Body of pancreas (tissue), 4 donors: ENCODE measurements around the gene SLC5A2. TPM values are rescaled to one million over a fixed set of nuclear protein-coding genes. Genes with fewer than 3 reads are reported as not detected.
"Not testable (repeated sequence)": the region's sequence is repeated elsewhere in the genome, so short reads cannot be mapped to it uniquely, and the experiment has no call there.

Experiments used
- ATAC-seq: fragments of 150-250 bp; one replicate; pipeline ENCODE4 v1.9.1; 2016
- DNase-seq, 4 donors: peaks; one replicate each; pipeline ENCODE4 v3.0.0-alpha.2; 2019
- H3K27ac ChIP-seq, 4 donors: fragments of 200-600 bp; sonication (generic); 1 replicate in 3 of 4; 2 replicates in 1 of 4; pipeline versions ENCODE4 v1.5.1 to v1.6.1; 2016 to 2019; ENCODE audit warnings: mild to moderate bottlenecking in 1 of 4, mixed read lengths in 1 of 4, moderate library complexity in 1 of 4
- H3K27me3 ChIP-seq, 2 donors: fragments of 200-600 bp; sonication (generic); one replicate each; pipeline ENCODE4 v1.6.0; 2016; ENCODE audit warnings: mild to moderate bottlenecking in 1 of 2
- H3K36me3 ChIP-seq, 2 donors: fragments of 200-600 bp; sonication (generic); replicated peaks in 1 of 2; 2 replicates each; pipeline ENCODE4 v1.5.1; 2016; ENCODE audit warnings: low read depth in 2 of 2; ENCODE audit not compliant: insufficient read depth in 1 of 2
- H3K4me1 ChIP-seq: fragments of 200-600 bp; sonication (generic); one replicate; pipeline ENCODE4 v1.6.0; 2016
- H3K4me3 ChIP-seq, 2 donors: fragments of 200-600 bp; sonication (generic); 1 replicate in 1 of 2; 2 replicates in 1 of 2; pipeline ENCODE4 v1.5.1; 2016 to 2019
- H3K9me3 ChIP-seq, 3 donors: fragments of 200-600 bp; sonication (generic); 1 replicate in 2 of 3; 2 replicates in 1 of 3; pipeline ENCODE4 v1.5.1; 2016
- CTCF ChIP-seq, 7 experiments: fragments of 450-650 bp in 4 of 7; fragments of 200-600 bp in 3 of 7; sonication (generic) in 3 of 7; IDR thresholded peaks; one replicate each; pipeline ENCODE4 v1.5.1; 2016 to 2019; ENCODE audit warnings: antibody characterized with exemption in 7 of 7
- POLR2A ChIP-seq, 3 donors: fragments of 450-650 bp; IDR thresholded peaks; one replicate each; pipeline ENCODE4 v1.6.1; 2016; ENCODE audit warnings: antibody characterized with exemption in 3 of 3, mild to moderate bottlenecking in 2 of 3
- WGBS, 2 donors: methylation state at CpG; one replicate each; pipeline ENCODE4 v1.1.5; 2017; 5-methylcytosine and 5-hydroxymethylcytosine counted together
- intact Hi-C: fragments of 100-400 bp; cut with DNase I; formaldehyde crosslinking; loops from one replicate; pipeline ENCODE4 v1.15.1; 2023
- total RNA-seq, 2 donors: library from RNA; depleted of rRNA; stranded (reverse); fragments of >200 nt; gene quantifications; one replicate each; pipeline ENCODE4 v1.1.0, GENCODE V29; 2016

The SLC5A2 gene
- total RNA-seq, 2 donors from 2014 or later: 0.26 TPM; not detected in 1

GRCh38 chr16:31502981-31503380 lies 20.1 kb downstream of the SLC5A2 start:
- H3K4me1 ChIP-seq: peaks cover 16% of the 10 kb centered on the region
- intact Hi-C loops: no loop called here
- H3K4me3 ChIP-seq: no peak overlapping the region
- H3K27me3 ChIP-seq: no peaks in the 10 kb centered on the region
- DNase-seq (no peak), ATAC-seq (no peak)
- peaks cover 0 to 3% of the 10 kb centered on the region in 2 donors for H3K36me3 ChIP-seq
- no peak for TF ChIP-seq POLR2A (IDR thresholded peaks at IDR 0.05)
- no peak for TF ChIP-seq CTCF (IDR thresholded peaks at IDR 0.05)
- no peak overlapping the region for H3K27ac ChIP-seq
- H3K9me3 ChIP-seq: no peaks in the 10 kb centered on the region

GRCh38 chr16:31503555-31503954 lies 20.6 kb downstream of the SLC5A2 start:
- H3K9me3 ChIP-seq, H3K4me3 ChIP-seq, ATAC-seq, H3K27ac ChIP-seq, H3K27me3 ChIP-seq, DNase-seq, intact Hi-C loops, H3K36me3 ChIP-seq: not testable (repeated sequence)
- WGBS, 2 donors: 89 to 94% methylated on average over 8 of the region's 8 CpGs
- H3K4me1 ChIP-seq: peaks cover 16% of the 10 kb centered on the region

- intact Hi-C loops: no loop called here
- WGBS, 2 donors: 70% methylated on average over 7 to 8 of the region's 8 CpGs
Observed at GRCh38 chr16:31504159-31504558, 21.2 kb downstream of the SLC5A2 start.

GRCh38 chr16:31505483-31505882 lies 22.6 kb downstream of the SLC5A2 start:
- Histone ChIP-seq H3K27ac (no peak overlapping the region), H3K4me1 (peaks cover 28% of the 10 kb centered on the region), H3K9me3 (no peaks in the 10 kb centered on the region), H3K36me3 (no peaks in the 10 kb centered on the region), H3K4me3 (no peak overlapping the region), H3K27me3 (no peaks in the 10 kb centered on the region)
- TF ChIP-seq POLR2A (IDR thresholded peaks at IDR 0.05) (no peak), CTCF (IDR thresholded peaks at IDR 0.05) (no peak)
- ATAC-seq (no peak), DNase-seq (no peak)
- intact Hi-C loops: no loop called here
- 62 to 67% methylated on average over 4 of the region's 4 CpGs for WGBS, 2 donors

More at GRCh38 chr16:31504159-31504558, 21.2 kb downstream of the SLC5A2 start:
- ATAC-seq (no peak), DNase-seq (no peak)
- H3K4me3 ChIP-seq: no peak overlapping the region
- H3K27ac ChIP-seq: no peak overlapping the region
- no peaks in the 10 kb centered on the region for H3K9me3 ChIP-seq
- H3K36me3 ChIP-seq: no peaks in the 10 kb centered on the region
- H3K27me3 ChIP-seq: no peaks in the 10 kb centered on the region
- H3K4me1 ChIP-seq: peaks cover 19% of the 10 kb centered on the region
- TF ChIP-seq POLR2A (IDR thresholded peaks at IDR 0.05) (no peak), CTCF (IDR thresholded peaks at IDR 0.05) (no peak)

GRCh38 chr16:31507617-31507928 lies 24.6 kb downstream of the SLC5A2 start:
- TF ChIP-seq CTCF (IDR thresholded peaks at IDR 0.05) (no peak), POLR2A (IDR thresholded peaks at IDR 0.05) (no peak)
- H3K4me3 ChIP-seq: peak overlapping the region; percentile 85 to 100
- DNase-seq (no peak), ATAC-seq (peak; percentile 7)
- peak overlapping the region; percentile 90 to 93 (median 92) for H3K27ac ChIP-seq
- no peaks in the 10 kb centered on the region for H3K36me3 ChIP-seq
- H3K4me1 ChIP-seq: peaks cover 28% of the 10 kb centered on the region
- intact Hi-C loops: no loop called here
- no peaks in the 10 kb centered on the region for H3K27me3 ChIP-seq
- no peaks in the 10 kb centered on the region for H3K9me3 ChIP-seq
- 2% methylated on average over 9 to 12 of the region's 12 CpGs for WGBS, 2 donors
